ENCODE measurements around the gene CD6.

GRCh38 chr11:60937144-60937527 lies 34.3 kb upstream of the CD6 start:
- TF ChIP-seq POLR2A (IDR thresholded peaks at IDR 0.05; ENCODE audit: extremely low read depth, insufficient read length), result no peak
- TF ChIP-seq CTCF (IDR thresholded peaks at IDR 0.05; ENCODE audit: low read depth, low read length), result no peak
- no peak for TF ChIP-seq MYC (IDR thresholded peaks at IDR 0.05; ENCODE audit: low read depth, low read length)
- no peak for TF ChIP-seq MAX (IDR thresholded peaks at IDR 0.05; ENCODE audit: low read depth, low read length)
